HG03045 (cell line): ENCODE measurements around the gene SLC37A2.
A peak's percentile ranks its signal among the peaks of the same experiment; 100 is the strongest.

Source experiments
- ATAC-seq: cut with Tn5 transposase; IDR thresholded peaks from one replicate; pipeline ENCODE4 v1.9.1; 2021; ENCODE audit warnings: mild to moderate bottlenecking, moderate library complexity; ENCODE audit not compliant: unreplicated experiment

SLC37A2 gene

DNA sequence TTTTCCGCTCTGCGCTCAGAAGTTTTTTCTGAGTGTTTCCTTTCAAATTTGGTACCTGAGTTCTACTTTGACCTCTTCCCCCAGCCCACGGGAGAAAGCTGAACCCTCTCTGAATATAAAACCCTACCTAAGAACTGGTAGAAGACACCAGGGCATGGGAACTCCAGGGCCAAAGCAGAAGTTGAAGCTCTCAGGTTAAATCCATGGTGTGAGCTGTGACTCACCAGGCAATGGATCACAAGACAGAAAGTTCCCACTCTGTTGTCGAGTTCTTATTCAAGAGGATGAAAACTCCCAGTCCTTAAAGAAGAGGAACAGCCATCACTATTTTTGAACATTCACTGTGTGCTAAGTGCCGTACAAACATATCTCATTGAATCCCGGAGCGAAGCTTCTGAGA lies 39.4 kb downstream of the SLC37A2 start:
- ATAC-seq, result no peak

DNA sequence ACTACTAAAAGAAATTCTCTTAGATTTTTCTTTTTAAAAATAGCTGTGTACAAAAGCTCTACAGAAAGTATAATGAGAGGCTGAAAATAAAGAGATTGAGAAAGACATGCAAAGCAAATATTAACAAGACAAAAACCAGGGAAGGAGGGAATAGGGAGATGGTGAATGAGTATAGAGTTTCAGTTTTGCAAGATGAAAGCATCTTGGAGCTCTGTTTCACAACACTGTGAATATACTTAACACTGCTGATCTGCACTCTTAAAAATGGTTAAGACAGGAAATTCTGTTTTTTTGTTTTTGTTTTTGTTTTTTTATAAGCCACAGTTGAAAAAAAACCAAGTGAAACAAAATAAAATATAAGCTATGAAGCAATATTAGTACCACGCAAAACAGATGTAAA lies 42.8 kb downstream of the SLC37A2 start:
- ATAC-seq, result no peak

DNA sequence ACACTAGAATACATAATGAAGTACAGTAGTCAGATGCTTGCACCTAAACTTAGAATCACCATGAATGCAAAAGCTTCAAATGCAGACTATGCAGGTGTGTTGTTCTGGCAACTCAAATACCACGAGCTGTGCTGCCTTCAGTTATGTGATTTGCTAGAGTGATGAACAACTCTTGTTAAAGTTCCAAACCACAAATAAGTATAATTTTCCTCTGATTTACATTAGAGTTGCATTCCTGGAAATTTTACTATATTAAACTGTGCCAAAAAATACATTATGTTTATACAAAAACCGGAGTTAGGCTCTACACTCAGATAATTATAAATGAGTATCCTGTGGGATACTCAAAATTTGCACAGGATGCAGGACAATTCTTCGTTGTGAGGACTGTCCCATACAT lies 45.4 kb downstream of the SLC37A2 start:
- ATAC-seq, result no peak

DNA sequence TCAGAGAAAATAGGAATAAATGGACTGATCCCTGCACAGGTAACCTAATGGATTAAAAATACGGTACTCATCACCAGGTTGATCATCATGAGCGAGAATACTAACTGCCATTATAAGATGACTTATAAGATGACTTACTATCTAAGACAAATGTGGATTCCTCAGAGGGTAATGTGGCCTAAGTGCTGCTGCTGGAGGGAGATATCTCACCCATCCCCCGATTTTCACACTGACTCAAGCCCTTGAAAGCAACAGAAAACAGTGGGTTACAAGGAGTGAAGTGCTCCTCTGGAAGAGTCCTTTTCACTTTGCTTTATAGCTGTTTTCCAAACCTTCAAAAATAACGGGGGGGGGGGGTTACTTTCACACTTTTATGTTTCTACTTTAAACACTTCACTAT lies 47.4 kb downstream of the SLC37A2 start:
- ATAC-seq, result no peak

DNA sequence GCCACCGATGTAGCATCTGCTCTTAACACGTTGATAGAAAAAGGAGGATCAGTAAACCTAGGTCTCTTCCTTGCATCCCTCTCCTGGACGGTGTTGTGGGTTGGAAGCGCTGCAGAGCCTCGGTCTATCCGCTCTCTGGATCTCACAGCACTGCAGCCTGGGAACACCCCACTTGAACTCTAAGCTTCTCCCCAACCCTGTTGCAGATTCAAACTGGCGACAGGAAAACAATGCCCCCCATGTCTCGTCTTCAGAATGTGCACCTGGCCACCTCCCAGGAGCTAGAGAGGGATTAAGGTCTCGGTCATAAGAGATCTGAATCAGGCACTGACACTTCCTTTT lies 47.9 kb downstream of the SLC37A2 start:
- no peak for ATAC-seq

DNA sequence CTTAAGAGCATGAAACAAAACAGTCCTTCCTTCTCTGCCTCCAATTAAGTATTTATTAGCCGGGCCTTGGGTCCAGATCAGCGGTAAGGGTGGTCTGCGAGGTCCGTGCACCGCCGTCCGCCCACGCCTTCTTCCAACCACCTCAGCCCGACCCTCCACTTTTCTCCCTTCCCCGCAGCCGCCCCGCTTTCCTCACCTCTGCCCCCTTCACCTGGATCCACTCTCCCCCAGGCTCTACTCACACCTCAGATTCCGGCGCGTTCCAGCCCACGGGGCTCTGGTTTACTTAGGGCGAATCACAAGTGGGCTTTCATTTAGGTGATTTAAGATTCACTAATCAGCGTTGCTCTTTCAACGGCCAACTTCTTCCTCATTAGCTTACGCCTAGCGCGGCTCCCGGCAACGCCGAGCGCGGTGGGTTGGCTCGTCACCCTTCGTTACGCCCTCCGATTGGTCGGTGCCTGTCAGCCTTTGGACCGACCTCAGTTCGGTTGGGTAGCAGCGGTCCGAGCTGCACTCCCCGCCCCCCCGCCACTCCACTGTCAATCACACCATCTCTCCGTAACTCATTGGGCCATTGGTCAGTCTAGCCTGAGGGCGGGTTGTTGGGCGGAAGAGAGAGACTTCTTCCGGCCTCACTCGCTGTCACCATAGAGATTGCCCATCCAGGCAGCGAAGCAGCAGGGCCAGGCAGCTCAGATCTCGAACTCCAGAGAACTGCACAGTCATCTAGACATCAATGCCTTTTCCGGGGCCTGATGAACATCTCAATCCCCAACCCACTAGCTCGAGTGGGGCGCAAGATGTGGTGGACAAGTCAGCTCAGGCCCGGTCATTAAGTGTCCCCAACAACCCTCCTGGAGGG lies 48.5 kb downstream of the SLC37A2 start, which contains the start of gene TMEM218:
TMEM218 (minus strand) TSS at position 284 of the 865 bp plus-strand sequence. CDS start 9,385 bp downstream, outside the sequence.
- peak; percentile 99 for ATAC-seq

DNA sequence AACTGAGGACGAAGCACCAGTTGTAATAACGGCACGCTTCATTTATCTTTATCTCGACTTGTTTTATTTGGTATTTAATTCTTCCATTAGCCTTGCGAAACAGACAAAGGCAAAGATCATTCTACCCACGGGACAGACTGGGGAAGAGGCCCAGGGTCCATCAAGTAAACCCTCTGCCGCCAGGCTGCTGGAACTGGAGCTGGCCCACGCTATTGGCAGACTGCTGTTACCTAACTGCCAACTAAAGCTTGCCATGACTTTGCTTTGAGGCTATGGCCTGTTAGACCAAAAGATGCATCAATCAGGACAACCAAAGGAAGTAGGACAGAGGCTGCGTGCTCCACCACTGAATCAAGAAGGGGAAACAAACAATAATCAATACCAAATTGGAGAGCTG lies 49.1 kb downstream of the SLC37A2 start:
- no peak for ATAC-seq

DNA sequence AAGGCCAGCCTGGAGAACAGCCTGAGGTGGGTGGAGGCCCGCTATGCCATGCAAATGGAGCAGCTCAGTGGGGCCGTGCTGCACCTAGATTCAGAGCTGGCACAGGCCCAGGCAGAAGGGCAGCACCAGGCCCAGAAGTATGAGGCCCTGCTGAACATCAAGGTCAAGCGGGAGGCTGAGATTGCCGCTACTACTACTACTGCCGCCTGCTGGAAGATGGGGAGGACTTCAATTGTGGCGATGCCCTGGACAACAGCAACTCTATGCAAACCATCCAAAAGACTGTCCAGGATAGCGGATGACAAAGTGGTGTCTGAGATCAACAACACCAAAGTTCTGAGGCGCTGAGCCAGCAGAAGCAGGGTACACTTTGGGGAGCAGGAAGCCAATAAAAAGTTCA lies 51.4 kb downstream of the SLC37A2 start:
- ATAC-seq, result no peak

DNA sequence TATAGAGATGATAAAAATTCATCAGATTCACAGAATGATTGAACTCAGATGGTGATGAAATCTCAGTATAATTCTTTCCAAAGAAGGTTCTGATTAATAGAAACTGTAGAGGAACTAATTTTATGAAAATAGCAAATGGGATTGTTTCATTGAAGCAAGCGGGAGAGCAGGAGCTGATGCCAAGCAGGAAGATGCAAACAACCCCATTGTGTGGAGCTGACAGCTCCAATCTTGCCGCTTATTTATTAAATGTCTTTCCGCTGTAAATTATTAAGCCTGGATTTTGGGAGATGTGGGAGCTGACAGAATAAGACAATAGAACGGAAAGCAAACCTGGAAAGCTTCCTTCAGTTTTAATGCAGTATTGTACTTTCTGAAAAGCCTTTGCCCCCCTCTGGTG lies 54.3 kb downstream of the SLC37A2 start:
- no peak for ATAC-seq

DNA sequence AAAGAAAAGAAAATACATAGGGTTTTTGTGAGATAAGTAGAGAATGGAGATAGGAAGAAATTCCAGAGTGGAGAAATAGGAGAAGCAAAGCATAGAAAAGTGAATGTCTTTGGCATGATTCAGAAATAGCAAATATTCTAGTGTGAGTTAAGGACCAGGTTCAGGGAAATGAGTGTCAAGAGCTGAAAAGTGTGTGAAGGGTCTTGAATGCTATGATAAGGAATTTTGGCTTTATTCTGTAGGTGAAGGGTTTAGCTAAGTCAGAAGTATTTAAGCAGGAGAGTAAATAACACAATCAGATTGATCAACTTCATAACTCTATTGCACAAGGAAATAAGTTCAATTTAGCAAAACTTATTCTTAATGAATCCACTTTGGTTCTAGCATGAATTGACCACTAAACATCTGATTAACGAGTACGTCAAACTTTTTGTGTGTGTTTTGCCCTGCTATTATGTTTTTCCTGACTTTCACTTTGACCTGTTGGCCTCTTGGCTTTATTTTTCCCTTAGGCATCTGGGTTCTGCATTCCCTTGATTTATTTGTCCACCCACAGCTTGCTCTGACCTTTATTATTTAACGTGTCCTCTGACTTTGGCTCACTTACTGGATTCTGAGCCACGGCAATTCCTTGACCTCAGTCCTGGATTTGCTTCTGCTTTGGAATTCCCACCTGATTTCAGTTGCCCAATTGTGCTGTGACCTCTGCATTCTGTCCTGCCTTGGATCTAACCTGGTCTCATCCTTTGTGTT lies 60.3 kb downstream of the SLC37A2 start:
- no peak for ATAC-seq

DNA sequence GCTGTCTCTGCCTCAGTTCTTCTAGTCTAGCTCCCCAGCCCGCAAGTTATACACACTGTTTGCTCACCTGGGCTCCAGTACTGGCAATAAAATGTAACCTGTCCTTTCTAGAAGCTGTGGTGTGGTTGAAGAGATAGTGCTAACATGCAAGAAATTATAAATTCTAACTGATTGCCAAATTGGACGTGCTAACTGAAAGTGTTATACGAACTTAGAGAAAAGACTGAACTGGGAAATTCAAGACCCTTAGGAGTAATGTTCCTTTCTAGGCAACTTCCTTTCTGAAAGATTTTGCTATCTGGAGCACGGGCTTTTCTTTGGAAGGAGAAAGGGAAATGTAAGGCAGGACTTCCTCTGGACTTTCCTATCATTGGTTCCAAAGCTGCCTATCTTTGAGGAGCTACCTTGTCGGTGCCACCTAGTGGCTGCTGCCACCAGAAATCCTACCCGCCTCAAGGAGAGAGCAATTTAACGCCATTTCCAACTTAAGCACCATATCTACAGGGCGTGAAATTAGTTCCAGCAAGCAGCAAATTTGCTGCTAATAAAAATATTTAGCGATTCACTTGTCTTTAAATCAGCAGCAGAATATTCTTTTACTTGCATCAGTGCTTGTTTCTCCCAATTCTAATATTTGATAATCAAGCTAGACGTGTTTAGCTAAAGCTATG lies 61.0 kb downstream of the SLC37A2 start:
- no peak for ATAC-seq

DNA sequence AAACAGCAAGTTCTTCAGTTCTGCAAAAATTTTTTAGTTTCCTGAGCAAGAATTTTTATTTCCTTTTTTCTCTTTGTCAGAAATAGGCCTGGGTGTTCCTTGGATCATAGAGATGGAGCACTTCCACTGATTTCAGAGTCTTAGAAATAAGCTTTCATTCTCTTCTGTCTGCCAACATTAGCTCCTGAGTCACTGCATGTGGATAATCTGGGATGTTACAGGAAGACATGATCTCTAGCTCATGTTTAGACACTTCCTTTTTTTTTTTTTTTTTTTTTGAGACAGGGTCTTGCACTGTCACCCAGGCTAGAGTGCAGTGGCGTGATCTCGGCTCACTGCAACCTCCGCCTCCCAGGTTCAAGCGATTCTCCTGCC lies 61.5 kb downstream of the SLC37A2 start:
- ATAC-seq, result no peak

DNA sequence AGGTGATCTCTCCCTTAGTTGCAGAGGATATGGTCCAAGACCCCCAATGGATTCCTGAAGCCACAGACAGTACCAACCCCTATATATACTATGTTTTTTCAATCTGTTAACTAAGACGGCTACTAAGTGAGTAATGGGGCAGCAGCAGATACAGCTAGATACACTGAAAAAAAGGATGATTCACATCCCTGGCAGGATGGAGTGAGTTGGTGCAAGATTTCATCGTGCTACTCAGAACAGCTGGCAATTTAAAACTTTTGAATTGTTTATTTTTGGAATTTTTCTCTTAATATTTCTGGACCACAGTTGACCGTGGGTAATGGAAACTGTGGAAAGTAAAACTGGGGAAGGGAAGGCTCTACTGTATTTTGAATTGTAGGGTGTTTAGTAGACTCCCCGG lies 65.3 kb downstream of the SLC37A2 start:
- no peak for ATAC-seq

DNA sequence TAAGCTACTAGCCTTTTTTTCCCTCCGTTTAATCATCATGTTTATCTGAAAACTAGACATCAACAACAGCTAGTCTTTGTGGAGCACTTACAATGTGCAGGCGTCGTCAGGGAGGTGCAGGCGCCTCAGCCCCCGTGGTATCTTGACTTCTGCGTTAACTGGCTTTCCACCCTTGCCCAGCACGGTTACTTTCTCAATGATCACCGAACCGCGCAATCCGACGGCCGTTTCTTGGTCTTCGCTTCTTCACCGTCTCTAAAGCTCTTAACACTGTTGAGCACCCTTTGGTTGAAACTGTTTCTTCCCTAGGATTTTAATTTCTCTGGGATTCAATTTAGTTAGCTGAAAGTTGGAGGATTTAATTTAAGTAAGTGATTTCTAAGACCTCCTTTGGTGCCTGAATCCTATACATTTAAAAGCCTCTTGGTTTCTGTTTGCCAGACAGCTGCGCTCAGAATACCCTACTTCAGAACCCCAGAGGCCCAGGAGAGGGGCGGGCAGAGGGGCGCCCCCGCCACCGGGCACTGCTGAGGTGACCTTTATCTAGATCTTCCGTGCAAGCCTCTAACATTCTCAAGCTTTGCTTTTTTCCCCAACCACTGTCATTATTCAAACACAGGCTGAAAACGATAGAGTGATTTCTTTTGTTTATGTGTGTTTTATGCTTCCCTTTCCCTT lies 66.3 kb downstream of the SLC37A2 start:
- no peak for ATAC-seq

DNA sequence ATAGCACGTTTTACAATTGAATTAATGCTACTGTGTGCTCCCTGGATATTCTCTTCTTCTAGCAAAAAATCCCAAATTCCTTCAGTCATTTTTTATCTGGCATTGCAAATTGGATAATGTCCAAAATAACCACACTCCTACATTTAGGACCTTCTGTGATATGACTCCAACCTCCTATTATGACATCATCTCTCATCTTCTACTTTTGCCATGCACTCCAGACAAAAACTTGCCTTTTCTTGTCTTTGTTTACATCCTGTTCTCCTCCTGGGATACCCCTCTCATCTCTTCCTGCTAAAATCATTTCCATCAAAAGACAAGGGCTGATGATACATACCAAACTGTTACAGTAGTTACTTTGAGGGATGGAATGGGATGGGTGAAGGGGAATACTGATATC lies 69.0 kb downstream of the SLC37A2 start:
- ATAC-seq, result no peak

DNA sequence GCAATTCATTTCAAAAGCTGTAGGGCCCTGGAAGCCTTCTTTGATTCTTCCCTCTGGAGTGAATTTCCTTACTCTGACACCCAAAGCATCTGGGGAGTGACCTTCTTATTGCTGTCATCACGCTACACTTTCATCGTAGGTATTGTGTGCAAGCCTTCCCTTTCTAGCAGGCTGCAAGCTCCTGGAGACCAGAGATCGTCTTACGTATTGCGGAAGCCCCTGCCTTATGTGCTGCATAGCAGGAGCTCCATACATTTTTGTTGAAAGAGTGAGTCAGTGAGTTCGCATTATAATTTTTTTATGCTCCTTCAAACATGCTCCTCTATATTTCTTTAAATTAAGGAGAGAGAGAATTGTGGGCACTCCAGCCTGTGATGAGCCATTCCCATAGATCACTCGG lies 69.5 kb downstream of the SLC37A2 start:
- no peak for ATAC-seq

DNA sequence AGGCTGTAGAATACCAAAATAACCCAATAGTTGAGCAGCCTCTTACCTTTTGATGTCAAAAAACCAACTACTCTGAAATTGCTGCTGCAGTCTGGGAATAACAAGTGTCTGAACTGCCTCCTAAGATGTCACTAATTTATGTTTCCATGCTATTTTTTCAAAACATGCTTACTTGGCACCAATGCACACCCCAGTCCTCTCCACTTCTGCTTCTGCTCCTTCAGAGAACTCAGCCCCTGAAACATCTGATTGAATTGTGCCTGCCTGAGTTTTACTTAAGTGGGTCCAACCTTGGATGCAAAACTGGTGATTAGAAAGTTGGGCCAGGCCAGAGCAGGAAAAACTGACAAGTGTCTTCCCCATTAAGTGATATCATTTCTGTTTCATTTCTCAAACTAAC lies 72.9 kb downstream of the SLC37A2 start:
- ATAC-seq, result no peak

DNA sequence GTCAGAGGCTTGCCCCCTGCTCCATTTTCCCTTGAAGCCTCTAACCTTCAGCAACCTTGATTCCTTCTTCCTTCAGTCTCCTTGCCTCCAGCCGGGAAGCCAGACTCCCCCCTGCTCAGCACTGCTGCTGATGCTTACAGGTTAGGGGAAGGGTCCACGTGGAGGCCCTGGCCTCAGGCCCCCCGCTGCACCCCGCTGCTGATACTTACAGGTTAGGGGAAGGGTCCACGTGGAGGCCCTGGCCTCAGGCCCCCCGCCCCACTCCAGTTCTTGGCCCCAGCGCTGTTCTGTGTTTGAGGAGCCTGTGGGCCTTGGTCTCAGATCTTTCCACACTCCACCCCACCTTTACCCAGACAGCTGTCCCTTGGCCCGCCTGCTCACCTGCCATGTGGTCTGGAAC lies 75.9 kb downstream of the SLC37A2 start:
- ATAC-seq, result no peak

DNA sequence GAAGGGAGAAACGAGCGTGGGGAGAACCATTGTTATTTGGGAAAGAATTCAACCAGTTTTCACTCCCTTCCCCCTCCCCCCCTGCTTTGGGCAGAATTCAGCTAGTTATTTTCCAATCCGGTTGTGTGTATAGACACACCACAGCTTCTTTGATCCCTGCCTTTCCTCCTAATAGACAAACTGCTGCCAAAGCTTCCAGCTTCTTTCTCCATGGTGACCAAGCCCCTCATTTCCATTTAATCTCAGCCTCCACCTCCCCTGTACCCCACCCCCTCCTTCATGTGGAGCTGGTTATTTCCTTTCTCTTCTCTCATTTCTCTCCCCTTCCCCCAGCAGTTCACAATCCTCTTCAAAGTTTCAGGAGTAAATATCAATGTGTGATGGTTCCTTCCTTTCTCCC lies 76.7 kb downstream of the SLC37A2 start:
- no peak for ATAC-seq
